HG03097 (cell line): Measurements from ENCODE around the gene RBM23.
"Not testable (repeated sequence)": the region's sequence is repeated elsewhere in the genome, so short reads cannot be mapped to it uniquely, and the experiment has no call there.

ENCODE experiments used
- ATAC-seq: cut with Tn5 transposase; IDR thresholded peaks from one replicate; pipeline ENCODE4 v1.9.1; 2021; ENCODE audit not compliant: unreplicated experiment, low FRiP score

RBM23 gene

DNA sequence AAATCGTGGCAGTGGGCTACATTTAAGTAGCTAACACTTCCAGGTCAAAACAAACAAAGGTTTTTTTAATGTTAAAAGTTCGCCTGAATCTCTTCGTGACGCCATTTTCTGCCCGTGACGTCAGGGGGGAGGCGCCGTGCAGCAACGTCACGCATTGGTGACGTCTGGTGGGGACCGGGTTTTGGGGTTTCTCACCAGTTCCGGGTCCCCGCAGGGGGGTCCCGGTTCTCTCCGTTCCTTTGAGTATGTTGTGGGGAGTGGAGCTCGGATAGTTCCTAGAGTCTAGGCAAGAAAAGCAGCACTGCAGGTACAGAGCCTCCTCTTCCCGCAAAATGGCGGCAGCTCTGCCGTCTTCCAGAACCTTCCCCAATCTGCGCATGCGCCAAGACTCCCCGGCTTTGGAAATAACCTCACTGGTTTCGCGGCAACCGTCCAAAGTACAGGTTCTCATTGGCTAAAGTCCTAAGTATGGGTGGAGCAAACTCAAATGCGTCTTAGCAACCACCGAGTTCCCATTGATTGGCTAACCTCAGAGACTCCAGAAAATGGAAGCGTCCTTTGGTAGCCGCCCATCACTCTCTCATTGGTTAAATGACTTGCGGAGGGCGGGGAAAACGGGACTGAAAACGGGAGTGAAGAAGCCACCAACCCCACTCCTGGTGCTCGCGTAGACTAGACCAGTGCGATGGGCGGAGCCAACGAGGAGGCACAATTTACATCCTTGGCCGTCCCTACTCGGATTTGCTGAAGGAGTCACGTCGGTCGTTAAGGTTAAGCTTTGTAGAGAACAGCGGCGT, at the start of gene RBM23:
TSS of gene RBM23 (minus strand) at position 346 of the 797 bp plus-strand sequence.
- ATAC-seq, result peak; percentile 92

DNA sequence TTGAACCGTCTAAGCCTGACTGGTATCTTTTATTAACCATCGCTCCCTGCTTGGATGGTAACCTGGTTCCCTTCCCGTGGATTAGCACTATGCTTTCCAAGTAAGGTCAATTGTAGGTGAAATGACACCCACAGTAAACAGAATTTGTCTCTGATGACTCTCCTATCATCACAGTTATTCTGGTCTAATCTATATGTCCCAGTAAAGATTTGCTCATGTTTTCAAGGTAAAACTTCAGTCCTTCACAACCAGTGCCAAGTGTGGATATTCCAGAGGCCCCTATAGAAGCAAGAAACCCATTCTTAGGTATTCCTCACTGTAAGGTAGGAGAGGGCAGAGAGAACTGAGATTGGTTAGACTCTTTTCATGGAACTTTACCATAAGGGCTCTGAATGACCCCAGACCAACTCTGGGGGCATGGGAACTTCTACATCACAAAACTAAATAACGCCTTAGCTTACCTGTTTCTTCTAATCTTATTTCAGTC, 47.9 kb upstream of the RBM23 start:
- no peak for ATAC-seq

- ATAC-seq, result not testable (repeated sequence)
Observed at GRCh38 chr14:22965916-22966782, 47.2 kb upstream of the RBM23 start.

DNA sequence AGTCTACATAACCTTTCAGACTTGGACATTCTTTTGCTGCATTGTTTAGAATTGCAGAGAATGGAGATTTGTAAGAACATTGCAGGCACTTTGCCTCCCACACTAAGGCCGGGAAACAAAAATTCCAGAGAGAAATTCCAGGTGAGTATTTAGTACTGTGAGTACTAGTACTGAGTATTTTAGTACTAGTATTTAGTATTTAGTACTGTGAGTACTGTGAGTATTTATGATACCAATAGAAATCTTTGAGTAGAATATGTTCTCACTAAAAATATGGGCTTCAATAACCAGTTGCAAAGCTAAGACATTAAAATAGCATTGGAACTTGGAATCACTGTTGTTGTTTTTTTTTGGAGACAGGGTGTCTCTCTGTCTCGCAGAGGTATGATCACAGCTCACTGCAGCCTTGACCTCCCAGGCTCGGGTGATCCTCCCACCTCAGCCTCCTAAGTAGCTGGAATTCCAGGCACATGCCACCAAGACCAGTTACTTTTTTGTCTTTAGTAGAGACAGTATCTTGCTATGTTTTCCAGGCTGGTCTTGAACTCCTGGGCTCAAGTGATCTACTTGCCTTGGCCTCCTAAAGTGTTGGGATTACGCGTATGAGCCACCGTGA, 43.2 kb upstream of the RBM23 start:
- ATAC-seq, result no peak

DNA sequence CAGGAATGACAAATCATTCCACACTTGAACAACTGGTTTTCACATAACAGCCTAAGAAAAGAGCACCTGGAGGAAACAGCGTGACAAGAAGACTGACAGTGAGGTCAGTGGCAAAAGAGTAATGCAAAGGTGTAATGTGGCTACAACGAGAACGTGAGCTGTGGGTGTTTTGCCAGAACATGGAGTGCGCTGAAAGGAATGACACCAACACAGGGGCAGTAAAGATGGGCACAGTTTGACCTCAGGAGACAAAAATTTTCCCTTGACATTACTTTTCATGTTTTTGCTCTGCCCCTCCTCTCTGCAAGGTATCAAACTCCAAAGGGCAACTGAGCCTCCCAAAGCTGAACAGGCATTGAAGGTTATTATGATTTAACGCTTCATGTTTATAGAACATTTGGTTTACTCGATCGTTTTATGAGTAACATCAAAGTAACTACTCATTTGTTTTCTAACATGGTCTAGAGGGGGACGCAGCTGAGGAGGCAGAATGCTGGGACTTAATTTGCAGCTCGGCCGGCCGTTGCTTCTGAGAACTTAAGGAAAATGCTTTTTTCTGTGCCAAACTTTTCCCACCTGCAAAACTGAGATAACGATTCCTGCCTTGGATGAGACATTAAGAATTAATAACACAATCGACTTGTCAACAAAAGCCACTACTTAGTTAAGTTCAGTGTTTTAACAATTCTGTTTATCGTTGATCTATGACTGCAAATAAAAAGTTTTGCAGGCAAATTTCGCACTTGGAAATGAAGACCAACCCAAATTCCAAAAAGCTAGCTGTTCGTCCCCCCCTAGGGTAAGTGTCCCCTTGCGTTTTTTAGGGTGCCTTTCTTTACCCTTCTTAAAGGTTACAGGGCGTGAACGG, 37.0 kb upstream of the RBM23 start:
- ATAC-seq, result no peak

DNA sequence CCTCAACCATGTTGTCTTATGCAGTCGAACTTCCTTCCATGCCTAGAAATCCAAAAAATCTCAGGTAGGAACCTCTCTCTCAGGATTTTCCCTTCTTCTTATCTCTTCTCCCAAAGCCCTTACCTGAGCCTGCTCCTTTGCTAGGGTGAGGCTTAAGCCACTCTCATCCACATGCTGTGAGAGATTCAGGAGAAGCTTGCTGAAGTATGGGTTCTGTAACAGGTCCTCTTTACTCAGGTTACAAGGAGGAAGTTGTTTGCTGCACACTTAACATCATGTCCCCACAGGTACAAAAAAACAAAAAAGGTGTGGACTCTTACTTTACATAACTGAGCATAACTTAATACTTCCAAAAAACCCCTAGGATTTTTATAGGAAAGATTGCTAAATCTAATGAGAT, 33.5 kb upstream of the RBM23 start:
- ATAC-seq, result no peak

GRCh38 chr14:22951795-22952194, 32.8 kb upstream of the RBM23 start:
- ATAC-seq, result not testable (repeated sequence)

DNA sequence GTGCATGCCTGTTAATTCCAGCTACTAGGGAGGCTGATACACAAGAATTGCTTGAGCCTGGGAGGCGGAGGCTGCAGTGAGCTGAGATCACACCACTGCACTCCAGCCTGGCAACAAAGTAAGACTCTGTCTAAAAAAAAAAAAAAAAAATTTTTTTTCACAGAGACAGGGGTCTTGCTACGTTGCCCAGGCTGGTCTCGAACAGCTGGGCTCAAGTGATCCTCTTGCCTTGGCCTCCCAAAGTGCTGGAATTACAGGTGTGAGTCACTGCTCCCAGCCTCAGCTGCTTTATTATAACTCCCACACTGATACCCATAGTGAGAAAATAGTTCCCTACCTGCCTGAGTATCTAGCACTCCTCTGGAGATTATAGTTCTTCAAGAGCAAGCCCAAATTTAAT, 26.7 kb upstream of the RBM23 start:
- no peak for ATAC-seq

DNA sequence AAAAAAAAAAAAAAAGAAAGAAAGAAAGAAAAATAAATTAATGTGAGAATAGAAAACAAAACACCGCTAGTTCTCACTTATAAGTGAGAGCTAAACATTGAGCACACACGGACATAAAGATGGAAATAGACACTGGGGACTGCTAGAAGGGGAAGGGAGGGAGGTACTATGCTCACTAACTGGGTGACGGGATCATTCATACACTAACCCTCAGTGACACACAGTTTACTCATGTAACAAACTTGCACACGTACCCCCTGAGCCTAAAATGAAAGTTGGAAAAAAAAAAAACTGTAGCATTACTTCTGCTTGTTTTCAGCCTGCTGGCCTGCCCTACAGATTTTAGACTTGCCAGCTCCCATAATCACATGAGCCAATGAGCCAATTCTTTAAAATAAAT, 20.7 kb upstream of the RBM23 start:
- no peak for ATAC-seq

DNA sequence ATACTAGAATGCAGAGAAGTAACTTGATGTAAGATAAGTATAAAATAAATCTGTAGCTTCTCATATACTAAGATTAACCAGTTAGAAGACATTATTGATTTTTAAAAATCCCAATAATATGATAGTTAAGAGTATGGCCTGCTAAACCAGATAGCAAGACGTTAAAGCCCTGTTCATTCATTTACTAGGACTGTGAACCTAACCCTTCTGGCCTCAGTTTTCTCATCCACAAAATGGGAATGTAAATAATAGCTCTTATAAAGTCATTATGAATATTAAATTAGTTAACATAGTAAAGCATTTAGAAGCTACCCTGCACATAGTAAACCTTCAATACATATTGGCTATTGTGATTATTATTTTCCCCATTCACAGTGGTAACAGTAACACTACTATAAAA, 16.2 kb upstream of the RBM23 start:
- no peak for ATAC-seq

- no peak for ATAC-seq
Observed at GRCh38 chr14:22932146-22932545, 13.2 kb upstream of the RBM23 start.

GRCh38 chr14:22929961-22930364, 11.0 kb upstream of the RBM23 start:
- peak; percentile 7 for ATAC-seq

DNA sequence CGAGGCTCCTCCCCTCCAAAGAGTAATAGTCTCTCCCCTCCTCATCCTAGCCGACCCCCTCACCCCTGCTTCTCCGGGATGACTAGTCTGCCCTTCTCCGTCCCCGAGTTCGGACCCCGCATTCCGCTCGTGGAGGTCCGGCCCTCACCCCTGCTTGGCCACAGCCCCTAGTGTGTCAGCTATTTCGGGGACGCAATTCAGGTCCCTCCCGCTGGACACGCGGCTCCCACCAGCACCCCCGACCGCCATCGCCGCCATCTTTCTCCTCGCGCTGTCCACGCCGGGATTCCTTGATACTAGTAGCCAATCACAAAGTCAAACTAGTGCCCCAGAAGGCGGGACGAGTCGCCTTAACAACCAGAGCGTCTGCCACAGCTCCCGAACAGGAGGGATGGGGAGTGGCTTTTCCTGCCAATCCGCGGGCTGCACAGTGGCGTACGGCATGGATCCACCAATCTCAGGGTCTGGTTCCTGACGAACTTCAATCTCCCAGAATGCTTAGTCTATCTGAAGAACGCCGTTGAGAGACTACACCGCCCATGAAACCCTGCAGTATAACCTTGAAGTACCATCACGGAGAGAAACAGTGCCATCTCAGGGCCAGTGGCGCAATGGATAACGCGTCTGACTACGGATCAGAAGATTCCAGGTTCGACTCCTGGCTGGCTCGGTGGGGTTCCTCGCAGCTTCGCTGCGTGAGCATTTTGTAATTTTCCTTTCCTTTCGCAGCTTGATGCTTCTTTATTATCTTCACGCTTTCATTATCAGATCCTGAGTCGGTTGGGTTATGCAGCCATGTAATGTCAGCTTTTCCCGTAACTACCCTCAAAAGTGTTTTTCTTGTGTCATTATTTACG, 10.4 kb upstream of the RBM23 start, which contains the start of gene PRMT5:
TSS of gene PRMT5 (minus strand) at position 273 of the 857 bp plus-strand sequence. CDS start at position 258, 15 bp downstream.
- peak; percentile 90 for ATAC-seq

GRCh38 chr14:22928237-22929103, 9.5 kb upstream of the RBM23 start:
- ATAC-seq, result no peak

- no peak for ATAC-seq
Observed at GRCh38 chr14:22926316-22926715, 7.4 kb upstream of the RBM23 start.

DNA sequence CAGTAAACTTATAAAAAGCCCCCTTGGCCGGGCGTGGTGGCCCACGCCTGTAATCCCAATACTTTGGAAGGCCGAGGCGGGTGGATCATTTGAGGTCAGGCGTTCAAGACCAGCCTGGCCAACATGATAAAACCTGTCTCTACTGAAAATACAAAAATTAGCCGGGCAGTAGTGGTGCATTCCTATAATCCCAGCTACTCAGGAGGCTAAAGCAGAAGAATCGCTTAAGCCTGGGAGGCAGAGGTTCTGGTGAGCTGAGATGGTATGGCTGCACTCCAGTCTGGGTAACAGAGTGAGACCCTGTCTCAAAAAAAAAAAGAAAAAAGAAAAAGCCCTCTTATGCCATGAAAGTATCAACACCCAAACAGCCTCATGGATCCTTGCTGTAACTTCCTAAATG, 6.6 kb upstream of the RBM23 start:
- no peak for ATAC-seq

DNA sequence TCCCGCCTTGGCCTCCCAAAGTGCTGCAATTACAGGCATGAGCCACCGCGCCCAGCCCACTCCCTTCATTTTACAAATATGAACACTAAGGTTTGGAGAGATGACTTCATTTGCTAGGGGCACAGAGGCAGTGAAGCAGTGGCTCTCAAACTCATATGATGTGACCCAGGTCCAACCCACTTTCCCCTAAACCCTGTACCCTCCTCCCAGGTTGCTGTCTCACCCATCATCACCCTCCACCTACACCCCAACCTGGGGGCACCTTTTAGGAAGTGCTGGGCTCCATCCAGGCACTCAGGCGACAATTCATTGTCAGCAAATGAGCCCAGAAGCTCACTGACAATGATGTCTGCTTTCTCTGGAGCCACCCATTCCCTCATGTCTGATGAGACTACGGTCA, 4.8 kb upstream of the RBM23 start:
- no peak for ATAC-seq

DNA sequence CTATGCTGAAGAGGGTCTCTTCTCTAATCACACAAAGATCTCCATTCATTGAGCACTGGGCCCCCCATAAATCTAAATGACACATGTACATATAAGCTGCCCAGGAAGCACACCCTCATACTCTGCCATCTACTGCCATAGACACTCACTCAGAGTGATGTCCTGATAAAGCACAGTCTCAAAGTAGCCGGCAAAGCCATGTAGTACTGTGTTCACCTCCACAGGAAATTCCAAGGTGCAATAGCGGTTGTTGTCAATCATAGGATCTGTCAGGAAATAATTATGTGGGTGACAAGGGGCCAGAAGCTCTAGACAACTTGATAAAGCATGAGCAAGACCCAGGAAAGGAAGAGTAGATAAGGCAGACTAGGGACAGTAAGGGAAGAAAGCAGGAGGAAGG, 3.3 kb upstream of the RBM23 start:
- no peak for ATAC-seq
